HL-60/S4 treated with phorbol 12-myristate 13-acetate at 8.2 ng/mL for 4 days and 3 days (cell line): Measurements from ENCODE around the gene KAT8.
"Not testable (repeated sequence)": the region's sequence is repeated elsewhere in the genome, so short reads cannot be mapped to it uniquely, and the experiment has no call there.

Experiments
- in situ Hi-C: fragments of 300-500 bp; cut with MboI; formaldehyde crosslinking; loops from 2 replicates; pipeline ENCODE4 v1.15.0; 2022; ENCODE audit warnings: low sequenced_read_pairs

The KAT8 gene

DNA sequence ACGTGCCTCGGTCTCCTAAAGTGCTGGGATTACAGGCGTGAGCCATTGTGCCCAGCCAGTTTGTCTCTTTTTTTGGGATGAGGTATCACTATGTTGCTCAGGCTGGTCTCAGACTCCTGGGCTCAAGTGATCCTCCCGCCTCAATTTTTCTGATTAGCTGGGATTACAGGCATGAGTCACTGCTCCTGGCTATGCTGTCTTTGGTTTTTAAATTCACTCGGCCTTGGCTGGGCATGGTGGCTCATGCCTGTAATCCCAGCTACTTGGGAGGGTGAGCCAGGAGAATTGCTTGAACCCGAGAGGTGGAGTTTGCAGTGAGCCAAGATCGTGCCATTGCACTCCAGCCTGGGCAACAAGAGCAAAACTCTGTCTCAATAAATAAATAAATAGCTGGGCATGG lies 27.0 kb downstream of the KAT8 start:
- in situ Hi-C loops, result not testable (repeated sequence)

DNA sequence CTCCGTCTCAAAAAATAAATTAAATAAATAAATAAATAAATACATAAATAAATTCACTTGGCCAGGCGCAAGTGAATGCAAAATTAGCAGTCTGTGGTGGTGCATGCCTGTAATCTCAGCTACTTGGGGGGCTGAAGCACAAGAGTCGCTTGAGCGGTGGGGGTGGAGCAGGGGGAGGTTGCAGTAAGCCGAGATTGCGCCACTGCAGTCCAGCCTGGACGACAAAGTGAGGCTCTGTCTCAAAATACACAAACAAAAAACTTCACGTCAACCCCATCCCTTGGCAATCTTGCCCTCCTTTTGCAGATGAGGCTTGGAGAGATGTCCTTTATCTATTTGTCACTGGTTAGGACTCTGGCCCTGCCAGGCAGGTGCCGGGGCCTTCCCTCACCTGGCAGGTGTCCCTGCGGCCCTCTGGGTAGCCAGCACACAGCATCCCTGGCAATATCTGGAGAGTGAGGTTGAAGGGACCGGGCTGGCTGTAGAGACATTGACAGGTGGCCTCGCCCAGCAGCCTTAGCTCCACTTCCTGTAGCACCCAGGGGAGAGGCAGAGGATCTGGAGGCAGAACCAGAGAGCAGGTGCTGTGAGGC lies 28.0 kb downstream of the KAT8 start:
- in situ Hi-C loops, result no loop called here

DNA sequence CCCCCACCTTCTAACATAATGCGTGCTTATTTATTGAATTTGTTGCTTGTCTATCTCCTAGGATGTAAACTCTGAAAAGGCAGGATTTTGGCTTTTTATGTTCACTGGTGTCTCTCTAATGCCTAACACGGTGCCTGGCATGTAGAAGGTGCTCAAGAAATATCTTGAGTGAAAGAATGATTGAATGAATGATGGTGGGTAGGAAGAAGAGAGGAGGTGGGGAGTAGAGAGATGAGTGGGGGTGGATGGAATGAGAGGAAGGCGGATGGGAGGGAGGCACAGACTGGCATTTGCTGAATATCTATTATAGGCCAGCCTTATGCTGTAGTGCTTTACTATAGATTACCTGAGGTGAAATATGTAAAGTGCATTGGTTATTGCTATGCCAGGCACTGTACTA lies 30.1 kb downstream of the KAT8 start:
- in situ Hi-C loops, result no loop called here

DNA sequence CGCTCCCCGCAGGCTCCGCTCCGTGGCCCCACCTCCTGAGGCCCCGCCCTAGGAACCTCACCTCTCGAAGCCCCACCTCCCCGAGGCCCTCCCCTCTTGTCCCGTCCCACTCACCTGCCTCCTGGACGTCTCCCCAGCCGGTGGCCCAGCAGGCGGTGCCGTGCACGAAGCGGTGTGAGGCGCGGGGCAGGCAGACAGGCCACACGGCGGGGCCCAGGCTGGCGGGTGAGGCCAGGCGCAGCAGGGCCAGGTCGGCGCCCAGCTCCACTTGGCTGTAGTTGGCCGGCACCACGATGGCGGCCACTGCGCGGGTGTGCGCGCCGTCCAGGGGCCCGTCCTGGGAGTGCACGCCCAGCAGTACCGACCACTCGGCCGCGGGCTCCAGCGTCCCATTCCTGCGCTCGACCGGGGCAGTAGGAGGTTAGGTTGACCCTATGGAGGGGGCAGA lies 30.8 kb downstream of the KAT8 start:
- in situ Hi-C loops, result no loop called here

DNA sequence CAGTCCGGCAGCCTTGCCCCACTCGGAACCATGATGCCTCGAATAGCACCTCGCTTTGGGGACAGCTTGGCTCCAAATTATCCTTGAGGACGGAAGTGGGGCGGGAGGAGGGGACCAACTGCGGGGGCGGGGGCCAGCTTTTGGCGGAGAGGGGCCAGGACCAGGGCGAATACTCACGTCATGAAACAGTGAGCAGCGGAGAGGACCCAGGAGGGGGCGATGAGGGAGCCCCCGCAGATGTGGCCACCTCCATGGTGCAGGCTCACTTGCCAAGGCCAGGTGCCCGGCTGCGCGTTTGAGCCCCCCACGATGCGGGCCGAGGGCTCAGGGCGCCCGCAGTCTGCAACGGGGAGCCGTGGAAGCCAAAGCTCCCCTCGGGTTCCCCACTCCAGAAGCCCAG lies 31.4 kb downstream of the KAT8 start:
- in situ Hi-C loops, result no loop called here

DNA sequence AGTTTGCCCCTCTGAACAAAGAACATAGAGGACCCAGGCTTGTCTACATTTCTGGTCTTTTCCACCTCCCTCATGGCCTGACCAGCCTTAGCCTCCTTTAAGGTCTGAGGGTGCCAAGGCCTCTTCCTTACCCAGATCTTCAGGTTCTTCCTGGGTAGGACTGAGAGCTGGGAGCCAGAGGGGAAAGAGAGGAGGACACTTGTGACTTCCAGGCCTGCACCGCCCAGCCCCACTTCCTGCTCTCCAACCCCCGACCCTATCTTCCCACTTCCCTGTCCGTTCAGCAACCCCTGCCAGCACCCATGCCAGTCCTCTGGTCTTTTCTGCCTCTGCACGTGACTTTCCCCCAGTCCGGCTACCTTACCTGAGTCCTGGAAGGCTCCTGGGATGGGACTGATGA lies 31.9 kb downstream of the KAT8 start:
- in situ Hi-C loops, result no loop called here

DNA sequence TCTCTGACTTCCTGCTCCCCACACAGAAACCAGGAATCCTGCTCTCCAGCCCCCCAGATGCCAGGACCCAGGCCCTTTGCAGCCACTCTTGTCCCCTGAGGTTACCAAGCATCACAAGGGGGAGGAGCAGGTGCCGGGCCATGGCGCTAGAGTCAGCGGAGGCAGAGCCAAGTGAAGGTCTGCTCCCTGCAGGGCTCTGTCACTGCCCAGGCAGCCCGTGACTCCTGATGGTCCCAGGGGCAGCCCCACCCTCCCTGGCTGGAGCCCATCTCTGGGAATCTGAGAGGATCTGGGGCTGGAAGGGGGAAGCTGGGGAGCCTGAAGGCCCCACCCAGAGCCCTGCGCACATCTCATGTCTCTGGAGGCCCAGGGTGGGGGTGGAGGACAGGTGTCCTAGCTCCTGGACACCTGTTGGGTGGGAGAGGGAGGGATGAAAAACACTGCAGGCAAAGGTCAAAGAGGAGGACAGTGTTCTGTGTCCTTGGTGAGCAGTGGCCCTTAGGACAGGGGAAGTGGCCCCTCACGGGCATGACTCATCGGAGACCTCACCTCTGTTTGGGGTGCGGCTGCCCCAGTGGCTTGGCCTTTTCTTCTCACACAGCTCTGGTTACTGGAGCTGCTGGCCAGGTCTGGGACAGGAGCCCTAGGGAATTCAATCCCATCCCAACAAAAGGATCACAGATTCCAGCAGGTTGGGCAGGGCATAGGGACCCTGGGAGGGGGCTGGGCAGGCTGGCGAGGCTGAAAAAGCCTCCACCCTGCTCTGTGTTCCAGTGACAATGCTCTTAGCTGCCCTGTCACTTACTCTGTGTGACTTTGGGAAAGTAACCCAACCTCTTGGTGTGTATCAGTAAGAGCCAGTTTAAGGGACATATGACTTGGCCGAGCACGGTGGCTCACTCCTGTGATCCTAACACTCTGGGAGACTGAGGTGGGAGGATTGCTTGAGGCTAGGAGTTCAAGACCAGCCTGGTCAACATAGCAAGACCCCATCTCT lies 32.7 kb downstream of the KAT8 start, which contains the start of gene PRSS36:
Gene PRSS36 (minus strand): TSS at position 173 of the 997 bp plus-strand sequence. CDS start 31 bp downstream, at position 142.
- in situ Hi-C loops, result no loop called here

DNA sequence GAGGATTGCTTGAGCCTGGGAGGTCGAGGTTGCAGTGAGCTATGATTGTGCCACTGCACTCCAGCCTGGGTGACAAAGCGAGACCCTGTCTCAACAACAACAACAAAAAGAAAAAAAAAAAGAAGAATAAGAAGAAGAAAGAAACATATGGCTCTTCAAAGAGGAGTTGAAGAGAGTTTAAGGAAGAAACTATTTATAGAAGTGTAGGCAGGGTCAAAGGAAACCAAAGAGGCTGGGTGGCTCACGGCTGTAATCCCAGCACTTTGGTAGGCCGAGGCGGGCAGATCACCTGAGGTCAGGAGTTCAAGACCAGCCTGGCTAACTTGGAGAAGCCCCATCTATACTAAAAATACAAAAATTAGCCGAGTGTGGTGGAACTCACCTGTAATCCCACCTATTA lies 33.5 kb downstream of the KAT8 start:
- in situ Hi-C loops, result not testable (repeated sequence)

DNA sequence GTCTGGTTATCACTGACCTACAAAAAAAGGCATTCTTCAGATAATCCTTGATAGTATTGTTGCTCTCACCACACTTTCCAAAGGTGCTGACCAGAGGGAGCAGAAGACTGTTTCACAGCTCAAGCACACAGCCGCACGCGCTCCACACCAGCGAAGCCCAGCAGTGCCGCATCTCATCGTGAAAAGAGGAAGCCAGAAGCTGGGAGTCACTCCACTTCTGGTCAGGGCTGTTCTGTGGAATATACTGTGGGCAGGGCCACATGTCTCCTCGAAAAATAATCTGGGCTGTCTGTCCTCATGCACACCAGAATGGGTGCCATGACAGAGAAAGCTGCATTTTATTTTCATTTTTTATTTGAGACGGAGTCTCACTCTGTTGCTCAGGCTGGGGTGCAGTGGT lies 39.7 kb downstream of the KAT8 start:
- in situ Hi-C loops, result no loop called here

DNA sequence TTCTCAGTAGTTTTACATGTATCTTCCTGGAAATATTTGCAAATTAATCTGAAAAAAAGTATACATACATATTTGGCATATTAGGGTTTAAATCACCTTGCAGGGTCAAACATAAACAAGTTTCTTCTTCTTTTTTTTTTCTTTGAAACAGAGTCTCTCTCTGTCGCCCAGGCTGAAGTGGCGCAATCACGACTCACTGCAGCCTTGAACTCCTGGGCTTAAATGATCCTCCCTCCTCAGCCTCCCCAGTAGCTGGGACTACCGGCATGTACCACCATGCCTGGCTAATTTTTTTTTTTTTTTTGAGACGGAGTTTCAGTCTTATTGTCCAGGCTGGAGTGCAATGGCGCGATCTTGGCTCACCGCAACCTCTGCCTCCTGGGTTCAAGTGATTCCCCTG lies 49.9 kb downstream of the KAT8 start:
- in situ Hi-C loops, result no loop called here

DNA sequence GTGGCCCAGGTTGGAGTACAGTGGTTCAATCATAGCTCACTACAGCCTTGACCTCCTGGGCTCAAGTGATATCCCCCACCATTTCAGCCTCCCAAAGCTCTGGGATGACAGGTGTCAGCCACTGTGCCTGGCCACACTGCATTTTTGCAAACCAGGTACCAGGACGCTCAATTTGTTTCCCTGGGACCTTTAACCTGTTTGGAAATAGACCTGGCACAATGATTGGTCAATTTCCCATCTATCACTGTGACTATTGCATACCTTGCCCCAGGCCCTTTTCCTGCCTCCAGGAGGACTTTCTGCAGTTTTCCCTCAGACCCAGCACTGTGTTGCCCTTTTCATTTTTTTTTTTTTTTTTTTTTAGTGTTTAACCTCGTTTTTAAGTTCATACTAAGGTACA lies 51.4 kb downstream of the KAT8 start:
- in situ Hi-C loops, result no loop called here

DNA sequence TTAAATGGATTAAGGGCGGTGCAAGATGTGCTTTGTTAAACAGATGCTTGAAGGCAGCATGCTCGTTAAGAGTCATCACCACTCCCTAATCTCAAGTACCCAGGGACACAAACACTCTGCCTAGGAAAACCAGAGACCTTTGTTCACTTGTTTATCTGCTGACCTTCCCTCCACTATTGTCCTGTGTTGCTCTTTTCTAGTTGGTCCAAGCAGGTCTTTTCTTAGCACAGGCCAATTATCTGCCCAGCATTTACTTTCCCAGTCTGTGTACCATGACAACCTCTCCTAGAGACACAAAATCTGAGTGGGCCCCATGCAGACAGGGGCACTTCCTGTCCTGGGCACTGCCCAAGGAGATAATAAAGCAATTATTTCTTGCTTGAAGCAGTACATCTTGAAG lies 52.6 kb downstream of the KAT8 start:
- in situ Hi-C loops, result not testable (repeated sequence)

DNA sequence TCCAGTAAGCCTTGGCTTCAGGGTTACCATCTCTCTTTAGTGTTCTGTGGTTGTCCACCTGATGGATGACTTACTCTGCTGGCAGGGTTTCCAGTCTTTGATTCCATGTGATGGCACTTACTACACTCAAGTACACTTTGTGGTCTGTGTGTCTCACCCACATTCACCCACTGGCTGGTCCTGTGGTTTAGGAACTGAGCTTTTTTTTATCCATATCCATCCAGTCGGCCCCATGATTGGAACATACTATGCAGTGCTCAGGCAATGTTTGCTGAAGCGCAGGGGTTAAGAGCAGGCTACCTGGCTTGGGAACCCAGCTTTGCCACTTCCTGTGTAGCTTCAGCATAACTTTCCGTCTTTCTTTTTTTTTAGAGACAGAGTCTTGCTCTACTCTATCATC lies 59.7 kb downstream of the KAT8 start:
- in situ Hi-C loops, result no loop called here

DNA sequence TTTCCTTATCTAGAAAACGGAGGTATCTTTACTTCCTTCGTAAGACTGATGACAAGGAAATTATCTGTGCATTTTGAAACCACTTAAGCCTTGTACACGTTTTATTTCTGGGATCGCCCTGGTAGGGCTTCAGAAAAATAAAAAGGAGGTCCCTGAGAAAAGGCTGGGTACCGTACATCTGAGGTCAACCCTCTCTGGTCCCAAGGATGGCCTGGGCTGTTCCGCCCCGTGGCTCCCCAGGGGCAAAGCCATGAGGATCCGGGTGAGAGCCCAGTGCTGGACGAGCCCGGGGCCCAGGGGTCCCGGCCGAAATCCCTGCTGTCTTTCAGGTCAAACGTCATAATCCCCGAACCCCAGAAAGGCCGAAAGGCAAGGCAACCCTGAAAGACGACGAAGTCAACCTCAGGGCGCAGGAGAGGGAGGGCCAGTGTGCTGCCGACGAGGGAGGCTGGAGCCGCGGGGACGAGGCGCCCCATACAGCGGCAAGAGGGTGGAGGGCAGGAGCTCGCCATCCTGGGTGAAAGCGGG lies 61.8 kb downstream of the KAT8 start:
- in situ Hi-C loops, result no loop called here

DNA sequence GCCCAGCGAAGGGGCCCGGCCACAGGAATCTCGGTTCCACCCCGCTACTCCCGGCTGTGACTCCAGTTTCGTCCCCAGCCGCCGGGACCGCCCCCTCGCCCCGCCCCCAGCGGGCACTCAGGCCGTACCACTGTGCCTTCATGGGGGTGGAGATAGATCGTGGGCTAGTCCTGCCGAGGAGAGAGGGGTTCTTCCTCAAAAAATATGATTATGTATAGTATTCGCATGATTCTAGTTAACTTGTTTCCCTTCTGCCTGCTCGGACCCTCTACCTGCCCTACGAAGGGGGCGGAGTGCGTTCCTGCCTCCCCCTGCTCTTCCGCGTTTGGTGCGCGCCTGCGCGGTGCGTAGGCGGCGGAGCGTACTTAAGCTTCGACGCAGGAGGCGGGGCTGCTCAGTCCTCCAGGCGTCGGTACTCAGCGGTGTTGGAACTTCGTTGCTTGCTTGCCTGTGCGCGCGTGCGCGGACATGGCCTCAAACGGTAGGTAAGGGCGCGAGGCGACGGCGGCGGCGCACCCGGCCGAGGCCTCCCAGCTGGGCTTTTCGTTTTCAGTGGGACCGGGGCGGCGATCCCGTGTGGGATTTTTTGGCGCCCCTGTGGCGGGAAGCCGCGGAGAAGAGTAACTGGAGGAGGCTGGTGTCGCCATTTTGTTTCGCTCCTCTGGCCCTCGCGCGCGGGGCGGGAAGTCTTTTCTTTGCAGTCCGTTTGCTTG lies 62.4 kb downstream of the KAT8 start, which contains the start of gene FUS:
Gene FUS (plus strand): TSS at position 393 of the 713 bp plus-strand sequence. CDS start 76 bp downstream, at position 469.
- in situ Hi-C loops, result no loop called here
